Motor neuron (in vitro differentiated cells): Measurements from ENCODE around the gene LCNL1. TPM values are rescaled to one million over a fixed set of nuclear protein-coding genes. Genes with fewer than 3 reads are reported as not detected.
"Not testable (repeated sequence)": the region's sequence is repeated elsewhere in the genome, so short reads cannot be mapped to it uniquely, and the experiment has no call there.

Experiments
- ATAC-seq, 8 experiments: fragments of 200-7000 bp; cut with Tn5 transposase; replicated peaks in 6 of 8; 2 replicates each; pipeline ENCODE4 v1.8.0; 2021; ENCODE audit warnings: mild to moderate bottlenecking in 8 of 8, moderate library complexity in 8 of 8
- H3K27ac ChIP-seq, 2 donors: fragments of 250-450 bp; sonication (Bioruptor Pico); 2 replicates each; pipeline ENCODE4 v1.9.0; 2021; ENCODE audit warnings: antibody characterized with exemption in 2 of 2, mild to moderate bottlenecking in 2 of 2, moderate library complexity in 1 of 2
- H3K4me1 ChIP-seq, 2 donors: fragments of 250-450 bp; sonication (Bioruptor Pico); replicated peaks in 1 of 2; 2 replicates each; pipeline ENCODE4 v1.6.1; 2021; ENCODE audit warnings: antibody characterized with exemption in 2 of 2, mild to moderate bottlenecking in 2 of 2, moderate library complexity in 1 of 2
- H3K4me3 ChIP-seq, 5 donors: fragments of 250-450 bp; sonication (Bioruptor Pico); 2 replicates each; pipeline ENCODE4 v1.9.0; 2021; ENCODE audit warnings: antibody characterized with exemption in 5 of 5, mild to moderate bottlenecking in 5 of 5, moderate library complexity in 4 of 5
- WGBS, 10 experiments: fragments of 450-650 bp; shearing (Covaris generic); methylation state at CpG; one replicate each; pipeline ENCODE4 v1.0.0; 2022; 5-methylcytosine and 5-hydroxymethylcytosine counted together
- in situ Hi-C, 9 experiments: fragments of 400-800 bp; cut with MboI; loops; one replicate each; pipeline ENCODE4 v1.15.0; 2021; ENCODE audit warnings: low sequenced_read_pairs in 9 of 9, low pct_unique_long_range_greater_than_20kb in 2 of 9; ENCODE audit not compliant: unreplicated experiment in 9 of 9
- total RNA-seq, 8 experiments: library from RNA; unstranded; fragments of 300-600 nt; gene quantifications; 2 replicates each; pipeline versions ENCODE4 v1.2.3 to v1.2.4, GENCODE V29; 2022

LCNL1 gene
- total RNA-seq, 8 experiments from 2014 or later = 0.11 to 1.3 (median 0.73) TPM

GRCh38 chr9:137000177-137000930 is 17.6 kb downstream of the LCNL1 start:
- H3K4me1 ChIP-seq = peaks cover 0 to 9% of the 10 kb centered on the region in 2 donors
- no peak for ATAC-seq
- in situ Hi-C loops = no loop called here
- H3K4me3 ChIP-seq = no peak overlapping the region
- WGBS, 10 experiments = 20 to 100% (median 77%) methylated on average over 1 to 4 of the region's 10 CpGs; no CpG with 5 or more reads in 4 of the 10 experiments
- H3K27ac ChIP-seq = no peak overlapping the region

GRCh38 chr9:137001857-137002645 is 19.3 kb downstream of the LCNL1 start:
- 53 to 88% (median 80%) methylated on average over 1 to 10 of the region's 20 CpGs; no CpG with 5 or more reads in 3 of the 10 experiments for WGBS, 10 experiments
- no peaks in the 10 kb centered on the region for H3K4me1 ChIP-seq
- no peak for ATAC-seq
- in situ Hi-C loops = no loop called here
- H3K27ac ChIP-seq = no peak overlapping the region
- no peak overlapping the region for H3K4me3 ChIP-seq

GRCh38 chr9:137002646-137003041 is 19.9 kb downstream of the LCNL1 start:
- in situ Hi-C loops = no loop called here
- no peak overlapping the region for H3K4me3 ChIP-seq
- no peaks in the 10 kb centered on the region for H3K4me1 ChIP-seq
- H3K27ac ChIP-seq = no peak overlapping the region
- 66 to 90% (median 84%) methylated on average over 2 to 9 of the region's 10 CpGs; no CpG with 5 or more reads in 6 of the 10 experiments for WGBS, 10 experiments
- ATAC-seq = no peak

GRCh38 chr9:137004285-137004684 is 21.5 kb downstream of the LCNL1 start:
- WGBS, 10 experiments = 17% methylated on average over 6 of the region's 17 CpGs; no CpG with 5 or more reads in 9 of the 10 experiments
- not testable (repeated sequence) for ATAC-seq, H3K27ac ChIP-seq

GRCh38 chr9:137006116-137007003 is 23.6 kb downstream of the LCNL1 start:
- Histone ChIP-seq H3K27ac (no peak overlapping the region), H3K4me3 (no peak overlapping the region), H3K4me1 (no peaks in the 10 kb centered on the region)
- ATAC-seq = peak in 1 of 8 experiments; percentile 4
- 79 to 100% (median 90%) methylated on average over 1 to 7 of the region's 24 CpGs; no CpG with 5 or more reads in 5 of the 10 experiments for WGBS, 10 experiments
- in situ Hi-C loops = no loop called here

More at GRCh38 chr9:137004285-137004684, 21.5 kb downstream of the LCNL1 start:
- in situ Hi-C loops, H3K4me3 ChIP-seq, H3K4me1 ChIP-seq: not testable (repeated sequence)

GRCh38 chr9:137007108-137007815 is 24.5 kb downstream of the LCNL1 start:
- in situ Hi-C loops = no loop called here
- 90% methylated on average over 2 of the region's 30 CpGs; no CpG with 5 or more reads in 9 of the 10 experiments for WGBS, 10 experiments
- H3K27ac ChIP-seq = no peak overlapping the region
- H3K4me1 ChIP-seq = no peaks in the 10 kb centered on the region
- ATAC-seq = peak in 6 of 8 experiments; percentile 8 to 48 (median 21)
- H3K4me3 ChIP-seq = no peak overlapping the region

GRCh38 chr9:137007816-137008270 is 25.1 kb downstream of the LCNL1 start:
- H3K27ac ChIP-seq = no peak overlapping the region
- peak in 4 of 8 experiments; percentile 5 to 22 (median 16) for ATAC-seq
- in situ Hi-C loops = no loop called here

GRCh38 chr9:137008312-137008711 is 25.5 kb downstream of the LCNL1 start:
- WGBS, 10 experiments = 100% methylated on average over 2 of the region's 22 CpGs; no CpG with 5 or more reads in 9 of the 10 experiments
- ATAC-seq = peak in 1 of 8 experiments; percentile 5
- in situ Hi-C loops = no loop called here

More at GRCh38 chr9:137007816-137008270, 25.1 kb downstream of the LCNL1 start:
- Histone ChIP-seq H3K4me3 (no peak overlapping the region), H3K4me1 (no peaks in the 10 kb centered on the region)
- no CpG with 5 or more reads among the region's 13 CpGs for WGBS, 10 experiments

GRCh38 chr9:137009217-137009616 is 26.4 kb downstream of the LCNL1 start:
- no CpG with 5 or more reads among the region's 18 CpGs for whole genome bisulfite sequencing, 10 experiments
- ATAC-seq = no peak
- in situ Hi-C loops = no loop called here
- Histone ChIP-seq H3K4me1 (no peaks in the 10 kb centered on the region), H3K27ac (no peak overlapping the region), H3K4me3 (no peak overlapping the region)

More at GRCh38 chr9:137008312-137008711, 25.5 kb downstream of the LCNL1 start:
- Histone ChIP-seq H3K27ac (no peak overlapping the region), H3K4me1 (no peaks in the 10 kb centered on the region), H3K4me3 (no peak overlapping the region)

GRCh38 chr9:137009938-137010732 is 27.3 kb downstream of the LCNL1 start:
- WGBS, 10 experiments = 60% methylated on average over 1 of the region's 49 CpGs; no CpG with 5 or more reads in 9 of the 10 experiments
- Histone ChIP-seq H3K27ac (no peak overlapping the region), H3K4me1 (no peaks in the 10 kb centered on the region), H3K4me3 (no peak overlapping the region)
- ATAC-seq = no peak
- in situ Hi-C loops = no loop called here

- in situ Hi-C loops = no loop called here
- no peaks in the 10 kb centered on the region for H3K4me1 ChIP-seq
- H3K27ac ChIP-seq = no peak overlapping the region
- no peak for ATAC-seq
- no CpG with 5 or more reads among the region's 24 CpGs for WGBS, 10 experiments
- H3K4me3 ChIP-seq = no peak overlapping the region
These were observed 28.4 kb downstream of the LCNL1 start for GRCh38 chr9:137011156-137011555.
